ENCODE data around the gene BLVRB.

BLVRB gene

DNA sequence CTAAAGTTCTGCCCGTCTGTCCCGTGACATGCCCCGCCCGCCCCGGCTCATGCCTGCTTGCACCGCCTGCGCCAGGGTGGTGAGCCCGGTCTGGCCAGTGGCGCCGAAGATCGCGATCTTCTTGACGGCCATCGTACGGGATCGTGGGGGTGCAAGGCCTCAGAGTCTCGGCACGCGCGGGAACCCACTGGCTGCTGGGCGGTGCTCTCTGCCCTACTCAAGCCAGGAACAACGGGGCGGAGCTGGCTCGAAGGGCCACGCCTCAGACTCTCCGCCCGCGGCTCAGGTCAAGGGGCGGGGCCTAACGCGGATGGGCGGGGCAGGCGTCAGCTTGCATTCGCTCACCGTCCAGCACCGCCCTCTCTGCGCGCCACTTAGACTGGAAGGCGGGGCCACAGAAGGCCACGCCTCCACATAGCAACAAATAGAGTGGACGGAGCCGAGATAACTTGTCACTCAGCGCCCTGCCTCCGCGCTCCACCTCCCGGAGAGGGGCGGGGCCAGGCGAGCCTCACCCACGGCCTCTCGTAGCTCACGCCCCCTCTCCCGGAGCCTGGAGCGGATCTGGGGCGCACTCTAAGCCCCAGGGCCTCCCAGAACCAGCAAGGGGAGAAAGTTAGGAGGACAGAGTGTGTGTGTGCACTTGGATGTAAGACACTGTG is at the start of gene BLVRB:
Gene BLVRB (minus strand): TSS at position 189 of the 662 bp plus-strand sequence. CDS start 57 bp downstream, at position 132.
- Histone ChIP-seq H3K27ac (ENCODE audit: low read length) (no peak within 1 kb of the TSS), H3K9ac (ENCODE audit: low read depth, low read length) (peak within 1 kb of the TSS; percentile 46; the same call in 1 of the 2 replicates), H3K36me3 (ENCODE audit: insufficient read depth, low read depth, low read length) (no peaks in the 10 kb centered on the region), H3K27me3 (ENCODE audit: insufficient read depth, low read length) (peaks cover 30% of the 10 kb centered on the region), H3K9me3 (ENCODE audit: insufficient read depth, low read depth, low read length) (no peaks in the 10 kb centered on the region), H3K4me3 (ENCODE audit: low read length) (peak within 1 kb of the TSS; percentile 77), H3K4me1 (ENCODE audit: insufficient read depth, low read length) (0 out of 2 replicates have a peak, but pooled peaks cover 2% of the 10 kb centered on the region)

GRCh38 chr19:40513741-40514315 is 48.3 kb upstream of the BLVRB start:
- Histone ChIP-seq H3K9ac (ENCODE audit: low read depth, low read length) (no peak overlapping the region), H3K27ac (ENCODE audit: low read length) (no peak overlapping the region), H3K4me1 (ENCODE audit: insufficient read depth, low read length) (no peaks in the 10 kb centered on the region), H3K4me3 (ENCODE audit: low read length) (no peak overlapping the region), H3K27me3 (ENCODE audit: insufficient read depth, low read length) (peaks cover 90% of the 10 kb centered on the region), H3K9me3 (ENCODE audit: insufficient read depth, low read depth, low read length) (peaks cover 7% of the 10 kb centered on the region; the same call in 1 of the 2 replicates), H3K36me3 (ENCODE audit: insufficient read depth, low read depth, low read length) (no peaks in the 10 kb centered on the region)

DNA sequence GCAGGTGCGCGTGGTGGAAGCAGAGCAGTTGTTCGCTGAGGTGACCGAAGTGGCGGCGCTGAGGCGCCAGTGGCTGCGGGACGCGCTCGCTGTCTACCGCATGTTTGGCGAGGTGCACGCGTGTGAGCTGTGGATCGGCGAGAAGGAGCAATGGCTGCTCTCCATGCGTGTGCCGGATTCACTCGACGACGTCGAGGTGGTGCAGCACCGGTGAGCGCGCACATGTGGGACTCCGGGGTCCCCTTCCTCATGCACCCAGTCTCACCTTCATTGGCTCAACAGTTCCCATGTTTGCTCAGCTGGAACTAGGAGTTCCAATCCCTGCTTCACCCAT is 47.8 kb upstream of the BLVRB start:
- H3K9ac ChIP-seq (ENCODE audit: low read depth, low read length): no peak overlapping the region
- no peak overlapping the region for H3K27ac ChIP-seq (ENCODE audit: low read length)
- H3K4me1 ChIP-seq (ENCODE audit: insufficient read depth, low read length): no peaks in the 10 kb centered on the region
- H3K36me3 ChIP-seq (ENCODE audit: insufficient read depth, low read depth, low read length): no peaks in the 10 kb centered on the region
- peaks cover 87% of the 10 kb centered on the region for H3K27me3 ChIP-seq (ENCODE audit: insufficient read depth, low read length)
- H3K9me3 ChIP-seq (ENCODE audit: insufficient read depth, low read depth, low read length): peaks cover 7% of the 10 kb centered on the region; the same call in 1 of the 2 replicates
- no peak overlapping the region for H3K4me3 ChIP-seq (ENCODE audit: low read length)

GRCh38 chr19:40512473-40513344 is 47.2 kb upstream of the BLVRB start:
- Histone ChIP-seq H3K4me3 (ENCODE audit: low read length) (peak overlapping the region; percentile 51; the same call in 1 of the 2 replicates), H3K9ac (ENCODE audit: low read depth, low read length) (no peak overlapping the region), H3K27ac (ENCODE audit: low read length) (no peak overlapping the region), H3K9me3 (ENCODE audit: insufficient read depth, low read depth, low read length) (peaks cover 7% of the 10 kb centered on the region; the same call in 1 of the 2 replicates), H3K36me3 (ENCODE audit: insufficient read depth, low read depth, low read length) (no peaks in the 10 kb centered on the region), H3K27me3 (ENCODE audit: insufficient read depth, low read length) (peaks cover 81% of the 10 kb centered on the region), H3K4me1 (ENCODE audit: insufficient read depth, low read length) (no peaks in the 10 kb centered on the region)

GRCh38 chr19:40512110-40512472 is 46.5 kb upstream of the BLVRB start:
- Histone ChIP-seq H3K9ac (ENCODE audit: low read depth, low read length) (no peak overlapping the region), H3K4me1 (ENCODE audit: insufficient read depth, low read length) (no peaks in the 10 kb centered on the region), H3K9me3 (ENCODE audit: insufficient read depth, low read depth, low read length) (peaks cover 7% of the 10 kb centered on the region; the same call in 1 of the 2 replicates), H3K36me3 (ENCODE audit: insufficient read depth, low read depth, low read length) (no peaks in the 10 kb centered on the region), H3K4me3 (ENCODE audit: low read length) (0 out of 2 replicates have a peak overlapping the region, but pooled peaks have one; percentile 51), H3K27ac (ENCODE audit: low read length) (no peak overlapping the region), H3K27me3 (ENCODE audit: insufficient read depth, low read length) (peaks cover 75% of the 10 kb centered on the region)

DNA sequence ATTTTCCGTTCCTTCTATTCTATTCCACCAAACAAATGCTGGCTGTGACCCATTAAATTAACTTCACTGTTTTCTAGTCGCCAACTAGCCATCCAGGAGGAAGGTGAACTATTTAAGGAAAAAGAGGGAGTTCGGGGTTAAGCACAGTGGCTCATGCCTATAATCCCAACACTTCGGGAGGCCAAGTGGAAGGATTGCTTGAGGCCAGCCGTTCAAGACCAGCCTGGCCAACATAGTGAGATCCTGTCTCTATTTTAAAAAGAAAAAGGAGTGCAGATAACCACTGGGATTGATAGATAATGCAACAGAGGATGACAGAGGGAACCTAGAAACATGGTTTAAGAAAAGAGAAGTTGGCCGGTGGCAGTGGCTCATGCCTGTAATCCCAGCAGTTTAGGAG is 45.9 kb upstream of the BLVRB start:
- Histone ChIP-seq H3K9me3 (ENCODE audit: insufficient read depth, low read depth, low read length) (peaks cover 7% of the 10 kb centered on the region; the same call in 1 of the 2 replicates), H3K9ac (ENCODE audit: low read depth, low read length) (no peak overlapping the region), H3K27me3 (ENCODE audit: insufficient read depth, low read length) (peaks cover 70% of the 10 kb centered on the region), H3K4me3 (ENCODE audit: low read length) (no peak overlapping the region), H3K4me1 (ENCODE audit: insufficient read depth, low read length) (no peaks in the 10 kb centered on the region), H3K36me3 (ENCODE audit: insufficient read depth, low read depth, low read length) (no peaks in the 10 kb centered on the region), H3K27ac (ENCODE audit: low read length) (no peak overlapping the region)

DNA sequence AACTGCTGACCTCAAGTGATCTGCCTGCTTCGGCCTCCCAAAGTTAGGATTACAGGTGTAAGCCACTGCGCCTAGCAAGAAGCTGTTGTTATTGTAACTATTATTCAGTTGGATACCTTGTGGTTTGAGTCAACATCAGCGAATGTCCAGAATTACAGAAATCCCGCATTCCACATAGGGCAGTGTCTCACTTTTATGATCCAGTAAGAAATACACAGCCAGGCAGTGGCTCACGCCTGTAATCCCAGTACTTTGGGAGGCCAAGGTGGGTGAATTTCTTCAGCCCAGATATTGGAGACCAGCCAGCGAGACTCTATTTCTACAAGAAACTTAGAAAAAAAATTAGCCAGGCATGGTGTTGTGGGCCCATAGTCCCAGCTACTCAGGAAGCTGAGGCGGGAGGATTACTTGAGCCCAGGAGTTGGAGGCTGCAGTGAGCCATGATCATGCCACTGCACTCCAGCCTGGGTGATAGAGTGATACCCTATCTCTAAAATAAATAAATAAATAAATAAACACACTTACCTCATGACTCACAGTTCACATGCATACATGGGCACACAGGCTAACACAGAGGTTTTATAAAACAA is 45.1 kb upstream of the BLVRB start:
- H3K4me1 ChIP-seq (ENCODE audit: insufficient read depth, low read length): no peaks in the 10 kb centered on the region
- no peaks in the 10 kb centered on the region for H3K36me3 ChIP-seq (ENCODE audit: insufficient read depth, low read depth, low read length)
- H3K9me3 ChIP-seq (ENCODE audit: insufficient read depth, low read depth, low read length): peaks cover 7% of the 10 kb centered on the region; the same call in 1 of the 2 replicates
- H3K4me3 ChIP-seq (ENCODE audit: low read length): no peak overlapping the region
- peaks cover 77% of the 10 kb centered on the region for H3K27me3 ChIP-seq (ENCODE audit: insufficient read depth, low read length)
- H3K27ac ChIP-seq (ENCODE audit: low read length): no peak overlapping the region
- no peak overlapping the region for H3K9ac ChIP-seq (ENCODE audit: low read depth, low read length)

- H3K27me3 ChIP-seq (ENCODE audit: insufficient read depth, low read length): peaks cover 60% of the 10 kb centered on the region
- no peaks in the 10 kb centered on the region for H3K4me1 ChIP-seq (ENCODE audit: insufficient read depth, low read length)
- H3K36me3 ChIP-seq (ENCODE audit: insufficient read depth, low read depth, low read length): no peaks in the 10 kb centered on the region
Observed at GRCh38 chr19:40508739-40509260, 43.3 kb upstream of the BLVRB start.

DNA sequence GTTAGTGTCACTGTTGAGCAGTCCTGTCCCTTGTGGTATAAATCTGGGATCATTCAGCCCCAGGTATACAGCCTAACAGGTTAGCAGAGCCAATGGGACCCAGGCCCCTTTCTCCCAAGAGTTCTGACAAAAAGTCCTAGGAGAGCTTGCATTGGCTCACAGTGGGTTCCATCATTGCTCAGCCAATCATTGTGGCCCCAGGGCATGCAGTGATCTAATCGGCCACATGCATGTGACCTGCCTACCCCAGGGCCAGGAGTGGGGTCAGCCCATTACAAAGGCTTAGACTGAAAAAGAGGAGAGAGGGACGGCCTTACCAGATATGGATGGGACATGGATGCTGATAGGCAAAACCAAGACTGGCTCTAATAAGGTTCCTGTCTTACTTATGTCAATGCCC is 42.3 kb upstream of the BLVRB start:
- H3K9me3 ChIP-seq (ENCODE audit: insufficient read depth, low read depth, low read length): no peaks in the 10 kb centered on the region
- no peaks in the 10 kb centered on the region for H3K36me3 ChIP-seq (ENCODE audit: insufficient read depth, low read depth, low read length)

More at GRCh38 chr19:40508739-40509260, 43.3 kb upstream of the BLVRB start:
- Histone ChIP-seq H3K9ac (ENCODE audit: low read depth, low read length) (no peak overlapping the region), H3K4me3 (ENCODE audit: low read length) (no peak overlapping the region), H3K9me3 (ENCODE audit: insufficient read depth, low read depth, low read length) (peaks cover 7% of the 10 kb centered on the region; the same call in 1 of the 2 replicates), H3K27ac (ENCODE audit: low read length) (no peak overlapping the region)

DNA sequence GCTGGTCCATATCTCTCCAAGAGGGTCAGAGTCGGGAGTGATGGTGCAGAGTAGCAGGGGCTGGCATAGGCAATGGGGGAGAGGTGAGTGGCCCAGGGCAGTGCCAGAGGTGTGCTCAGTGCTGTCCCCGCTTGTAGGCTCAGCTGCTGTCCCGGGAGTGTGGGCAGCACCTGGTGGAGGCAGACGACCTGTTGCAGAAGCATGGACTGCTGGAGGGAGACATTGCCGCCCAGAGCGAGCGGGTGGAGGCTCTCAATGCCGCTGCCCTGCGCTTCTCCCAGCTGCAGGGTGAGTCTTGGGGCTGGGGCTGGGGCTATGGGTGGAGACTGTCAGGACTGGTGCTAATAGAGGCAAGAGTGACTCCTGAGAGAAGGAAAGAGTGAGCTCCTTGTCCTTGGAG is 40.6 kb upstream of the BLVRB start:
- Histone ChIP-seq H3K9ac (ENCODE audit: low read depth, low read length) (no peak overlapping the region), H3K36me3 (ENCODE audit: insufficient read depth, low read depth, low read length) (no peaks in the 10 kb centered on the region), H3K4me1 (ENCODE audit: insufficient read depth, low read length) (no peaks in the 10 kb centered on the region), H3K27ac (ENCODE audit: low read length) (no peak overlapping the region), H3K27me3 (ENCODE audit: insufficient read depth, low read length) (peaks cover 33% of the 10 kb centered on the region), H3K4me3 (ENCODE audit: low read length) (no peak overlapping the region), H3K9me3 (ENCODE audit: insufficient read depth, low read depth, low read length) (no peaks in the 10 kb centered on the region)

More for the DNA sequence above, 42.3 kb upstream of the BLVRB start:
- Histone ChIP-seq H3K4me1 (ENCODE audit: insufficient read depth, low read length) (no peaks in the 10 kb centered on the region), H3K4me3 (ENCODE audit: low read length) (no peak overlapping the region), H3K27me3 (ENCODE audit: insufficient read depth, low read length) (peaks cover 50% of the 10 kb centered on the region), H3K27ac (ENCODE audit: low read length) (no peak overlapping the region), H3K9ac (ENCODE audit: low read depth, low read length) (no peak overlapping the region)

GRCh38 chr19:40503320-40503695 is 37.8 kb upstream of the BLVRB start:
- Histone ChIP-seq H3K36me3 (ENCODE audit: insufficient read depth, low read depth, low read length) (no peaks in the 10 kb centered on the region), H3K27ac (ENCODE audit: low read length) (no peak overlapping the region), H3K27me3 (ENCODE audit: insufficient read depth, low read length) (peaks cover 10% of the 10 kb centered on the region; the same call in 1 of the 2 replicates), H3K4me3 (ENCODE audit: low read length) (no peak overlapping the region), H3K9me3 (ENCODE audit: insufficient read depth, low read depth, low read length) (no peaks in the 10 kb centered on the region), H3K9ac (ENCODE audit: low read depth, low read length) (no peak overlapping the region), H3K4me1 (ENCODE audit: insufficient read depth, low read length) (no peaks in the 10 kb centered on the region)
